Measurements from ENCODE around the gene GRID2IP.

GRID2IP gene

DNA sequence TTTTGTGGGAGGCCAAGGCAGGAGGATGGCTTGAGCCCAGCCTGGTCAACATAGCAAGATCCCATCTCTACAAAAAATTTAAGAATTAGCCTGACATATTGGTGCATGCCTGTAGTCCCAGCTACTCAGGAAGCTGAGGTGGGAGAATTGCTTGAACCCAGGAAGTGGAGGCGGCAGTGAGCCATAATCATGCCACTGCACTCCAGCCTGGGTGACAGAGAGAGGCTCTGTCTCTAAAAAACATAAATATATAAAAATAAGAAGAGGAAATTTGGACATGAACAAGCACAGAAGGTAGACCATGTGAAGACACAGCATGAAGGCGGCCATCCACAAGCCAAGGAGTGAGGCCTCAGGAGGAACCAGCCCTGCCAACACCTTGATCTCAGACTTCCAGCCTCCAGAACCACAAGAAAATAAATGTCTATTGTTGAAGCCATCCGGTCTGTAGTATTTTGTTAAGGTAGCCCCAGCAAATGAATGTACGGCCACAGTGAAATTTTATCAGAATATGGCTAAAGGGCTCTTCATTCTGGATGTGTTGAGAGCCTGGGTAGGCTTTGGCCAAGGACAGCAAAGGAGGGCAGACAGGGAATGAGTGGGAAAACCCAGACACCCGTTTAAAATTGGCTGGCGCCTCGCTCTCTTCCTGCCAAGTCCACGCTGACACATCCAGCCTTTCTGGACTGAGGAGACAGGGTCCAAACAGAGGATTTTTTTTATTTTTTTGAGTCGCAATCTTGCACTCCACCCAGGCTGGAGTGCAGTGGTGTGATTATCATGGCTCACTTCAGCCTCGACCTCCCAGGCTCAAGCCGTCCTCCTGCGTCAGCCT is 12.9 kb upstream of the GRID2IP start:
- DNase-seq (ENCODE audit: low read depth in 1 of 2, low spot score in 1 of 2) = no peak

- no peak for DNase-seq (ENCODE audit: low read depth in 1 of 2, low spot score in 1 of 2)
Measured at GRCh38 chr7:6562106-6562505, 10.8 kb upstream of the GRID2IP start.

DNA sequence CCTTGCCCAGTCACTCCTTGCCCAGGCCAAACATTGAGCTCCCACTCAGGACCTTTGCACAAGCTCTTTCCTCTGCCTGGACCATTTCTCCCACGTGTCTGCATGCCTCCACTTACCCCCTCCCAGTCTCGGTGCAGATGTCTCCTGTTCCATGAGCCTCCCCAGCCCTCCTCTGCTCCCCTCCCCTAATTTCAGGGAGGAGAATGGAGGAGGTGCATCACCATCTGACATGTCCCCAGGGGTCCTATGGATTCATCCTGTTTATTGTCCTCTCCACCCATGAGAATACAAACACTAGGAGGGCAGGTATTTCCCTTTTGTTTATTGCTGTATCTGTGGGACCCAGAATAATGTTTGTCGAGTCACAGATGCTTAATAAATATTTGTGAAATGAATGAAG is 8.6 kb upstream of the GRID2IP start:
- DNase-seq (ENCODE audit: low read depth in 1 of 2, low spot score in 1 of 2) = no peak

DNA sequence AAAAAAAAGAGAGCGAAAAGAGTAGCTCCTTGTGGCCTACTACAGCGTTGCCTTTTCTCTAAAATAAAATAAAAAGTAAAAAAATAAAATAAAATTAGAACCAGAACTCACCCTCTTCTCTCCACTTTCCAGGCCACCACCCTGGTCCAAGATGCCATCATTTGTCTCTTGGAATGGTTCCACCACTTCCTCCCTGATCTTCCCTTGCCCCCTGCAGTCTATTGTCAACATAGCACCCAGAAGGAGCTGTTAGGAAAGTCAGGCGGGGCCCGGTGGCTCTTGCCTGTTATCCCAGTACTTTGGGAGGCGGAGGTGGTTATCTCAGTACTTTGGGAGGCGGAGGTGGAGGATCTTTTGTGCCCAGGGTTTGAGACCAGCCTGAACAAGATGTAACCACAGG is 7.6 kb upstream of the GRID2IP start:
- no peak for DNase-seq (ENCODE audit: low read depth in 1 of 2, low spot score in 1 of 2)

DNA sequence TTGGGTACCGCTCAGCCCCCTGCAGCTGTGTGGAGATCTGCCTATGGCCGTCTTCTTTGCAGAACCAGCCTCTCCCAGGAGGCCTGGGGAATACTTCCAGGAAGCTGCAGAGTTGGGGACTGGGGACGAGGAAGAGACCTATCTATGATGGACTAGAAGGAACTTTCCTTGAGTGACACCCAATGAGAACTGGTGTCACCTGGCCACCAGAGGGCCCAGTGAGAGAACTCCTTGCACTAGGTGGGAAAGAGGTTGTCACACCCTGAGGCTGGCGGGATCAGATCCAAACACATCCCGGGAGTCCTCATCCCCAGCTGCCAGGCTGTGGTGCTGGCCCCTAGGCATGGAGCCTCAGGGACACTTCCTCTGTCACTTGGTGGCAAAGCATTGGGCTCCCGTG is 4.9 kb upstream of the GRID2IP start:
- DNase-seq (ENCODE audit: low read depth in 1 of 2, low spot score in 1 of 2) = no peak

DNA sequence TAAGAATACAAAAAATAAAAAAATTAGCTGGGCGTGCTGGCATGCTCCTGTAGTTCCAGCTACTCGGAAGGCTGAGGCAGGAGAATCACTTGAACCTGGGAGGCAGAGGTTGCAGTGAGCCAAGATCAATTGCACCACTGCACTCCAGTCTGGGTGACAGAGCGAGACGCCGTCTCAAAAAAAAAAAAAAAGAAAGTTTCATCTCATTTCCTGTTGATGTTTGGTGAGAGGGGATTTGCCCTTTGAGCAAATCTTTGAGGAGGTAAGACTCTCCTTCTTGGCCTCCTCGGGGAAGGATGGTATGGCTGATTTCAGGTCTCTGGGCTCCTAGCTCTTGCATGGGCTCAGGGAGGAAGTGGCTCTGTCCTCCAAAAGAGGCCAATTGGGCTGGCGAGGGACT is 3.6 kb upstream of the GRID2IP start:
- no peak for DNase-seq (ENCODE audit: low read depth in 1 of 2, low spot score in 1 of 2)

DNA sequence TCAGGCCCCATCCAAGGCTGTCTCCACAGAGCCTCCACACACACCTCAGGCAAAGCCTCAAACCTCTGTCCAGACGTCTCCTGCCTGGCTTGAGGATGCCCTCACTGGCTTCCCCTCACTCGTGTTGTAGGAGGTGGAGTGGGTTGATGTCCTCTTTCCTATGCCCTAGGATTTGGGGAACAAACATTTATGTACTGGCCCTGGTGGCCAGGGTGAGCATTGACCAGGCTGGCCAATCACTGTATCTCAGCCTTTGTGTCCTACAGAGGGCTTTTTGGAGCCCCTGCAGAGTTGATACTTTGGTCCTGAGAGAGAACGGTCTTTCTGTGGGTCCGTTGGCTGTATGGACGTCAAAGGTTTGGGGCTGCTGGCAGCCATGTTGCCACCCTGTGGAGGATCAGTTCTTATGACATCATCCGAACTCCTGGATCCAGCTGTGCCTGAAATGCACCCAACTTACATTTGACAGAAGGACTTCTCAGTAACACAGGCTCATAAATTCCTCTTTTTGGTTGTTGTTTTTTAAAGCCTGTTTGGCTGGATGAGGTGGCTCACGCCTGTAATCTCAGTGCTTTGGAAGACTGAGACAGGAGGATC is 2.3 kb upstream of the GRID2IP start:
- no peak for DNase-seq (ENCODE audit: low read depth in 1 of 2, low spot score in 1 of 2)

DNA sequence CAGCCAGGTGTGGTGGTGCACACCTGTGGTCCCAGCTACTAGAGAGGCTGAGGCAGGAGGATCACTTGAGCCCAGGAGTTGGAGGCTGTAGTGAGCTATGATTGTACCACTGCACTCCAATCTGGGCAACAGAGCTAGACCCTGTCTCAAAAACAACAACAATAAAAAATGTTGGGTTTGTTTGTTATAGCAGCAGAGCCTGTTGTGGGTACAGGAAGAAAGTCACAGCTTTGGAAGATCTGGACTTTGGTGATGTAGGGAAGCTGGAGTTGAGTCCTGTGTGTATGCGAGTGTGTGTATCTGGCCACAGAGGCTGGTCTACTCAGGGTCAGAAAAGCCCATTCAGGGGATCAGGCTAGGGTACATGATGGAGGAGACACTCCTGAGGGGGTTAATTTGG is 3.9 kb downstream of the GRID2IP start:
- no peak for DNase-seq (ENCODE audit: low read depth in 1 of 2, low spot score in 1 of 2)

DNA sequence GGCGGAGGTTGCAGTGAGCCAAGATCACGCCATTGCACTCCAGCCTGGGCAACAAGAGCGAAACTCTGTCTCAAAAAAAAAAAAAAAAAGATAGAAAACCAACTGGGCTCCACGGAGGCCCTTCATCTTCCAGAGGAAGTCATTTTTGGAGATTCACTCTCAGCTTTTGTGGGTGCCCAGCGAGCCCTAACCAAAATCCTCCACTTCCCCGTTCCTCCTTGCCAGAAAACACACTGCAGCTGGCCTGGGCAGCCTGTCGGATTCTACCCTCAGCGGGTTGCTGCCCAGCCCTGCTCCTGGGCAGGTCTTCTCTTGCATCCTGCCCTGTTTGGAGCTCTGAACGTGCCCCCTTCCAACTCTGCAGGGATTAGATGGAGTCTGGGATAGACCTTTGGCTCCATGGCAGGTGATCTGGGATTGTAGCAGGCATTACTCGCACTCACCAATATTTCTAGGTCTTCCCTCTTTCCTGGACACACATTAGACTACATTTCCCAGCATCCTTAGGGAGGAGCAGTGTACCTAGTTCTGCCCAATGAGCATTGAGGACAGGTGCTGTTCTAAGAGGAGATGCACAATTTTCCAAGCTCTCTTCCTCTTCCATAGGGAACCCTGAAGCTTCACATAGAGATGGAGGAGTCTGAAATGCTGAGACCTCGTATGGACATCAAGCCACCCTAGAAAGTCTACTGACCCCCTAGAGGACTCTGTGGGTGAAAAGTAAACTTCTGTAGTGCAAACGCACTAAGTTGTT is 4.6 kb downstream of the GRID2IP start:
- no peak for DNase-seq (ENCODE audit: low read depth in 1 of 2, low spot score in 1 of 2)

DNA sequence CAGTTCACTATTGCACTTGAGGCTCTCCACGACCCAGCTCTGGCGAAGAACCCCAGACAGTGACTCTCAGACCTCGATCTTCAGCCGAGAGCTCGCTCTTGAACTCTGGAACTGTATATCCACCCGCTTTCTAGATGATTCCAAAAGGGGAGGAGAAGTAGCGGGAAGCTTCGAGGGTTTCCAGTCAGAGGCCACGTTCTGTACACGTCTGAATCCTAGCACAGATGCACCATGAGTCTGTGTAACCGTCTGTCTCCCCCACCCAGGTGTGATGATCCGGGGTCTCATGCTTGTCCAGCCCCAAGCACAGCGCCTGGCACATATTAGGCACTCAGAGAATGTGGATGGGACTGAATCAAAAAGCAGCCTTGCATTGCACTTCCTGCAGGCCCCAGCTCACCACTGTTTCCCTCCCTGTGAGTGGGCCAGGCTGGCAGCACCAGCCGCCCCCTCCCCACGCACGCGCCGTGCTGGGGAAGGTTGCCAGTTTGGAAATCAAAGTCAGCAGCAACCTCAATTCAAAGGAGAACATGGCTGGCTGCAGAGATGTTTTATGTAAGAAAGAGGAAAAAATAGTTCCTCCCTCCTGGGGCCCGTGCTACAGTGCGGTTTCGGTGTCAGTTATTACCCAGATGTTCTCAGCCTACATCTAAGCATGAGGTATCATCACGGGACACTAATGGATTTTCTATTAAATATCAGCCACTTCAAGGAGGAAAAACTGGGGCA is 5.7 kb downstream of the GRID2IP start:
- no peak for DNase-seq (ENCODE audit: low read depth in 1 of 2, low spot score in 1 of 2)

- DNase-seq (ENCODE audit: low read depth in 1 of 2, low spot score in 1 of 2) = no peak
Measured at GRCh38 chr7:6542368-6542767, 8.9 kb downstream of the GRID2IP start.

DNA sequence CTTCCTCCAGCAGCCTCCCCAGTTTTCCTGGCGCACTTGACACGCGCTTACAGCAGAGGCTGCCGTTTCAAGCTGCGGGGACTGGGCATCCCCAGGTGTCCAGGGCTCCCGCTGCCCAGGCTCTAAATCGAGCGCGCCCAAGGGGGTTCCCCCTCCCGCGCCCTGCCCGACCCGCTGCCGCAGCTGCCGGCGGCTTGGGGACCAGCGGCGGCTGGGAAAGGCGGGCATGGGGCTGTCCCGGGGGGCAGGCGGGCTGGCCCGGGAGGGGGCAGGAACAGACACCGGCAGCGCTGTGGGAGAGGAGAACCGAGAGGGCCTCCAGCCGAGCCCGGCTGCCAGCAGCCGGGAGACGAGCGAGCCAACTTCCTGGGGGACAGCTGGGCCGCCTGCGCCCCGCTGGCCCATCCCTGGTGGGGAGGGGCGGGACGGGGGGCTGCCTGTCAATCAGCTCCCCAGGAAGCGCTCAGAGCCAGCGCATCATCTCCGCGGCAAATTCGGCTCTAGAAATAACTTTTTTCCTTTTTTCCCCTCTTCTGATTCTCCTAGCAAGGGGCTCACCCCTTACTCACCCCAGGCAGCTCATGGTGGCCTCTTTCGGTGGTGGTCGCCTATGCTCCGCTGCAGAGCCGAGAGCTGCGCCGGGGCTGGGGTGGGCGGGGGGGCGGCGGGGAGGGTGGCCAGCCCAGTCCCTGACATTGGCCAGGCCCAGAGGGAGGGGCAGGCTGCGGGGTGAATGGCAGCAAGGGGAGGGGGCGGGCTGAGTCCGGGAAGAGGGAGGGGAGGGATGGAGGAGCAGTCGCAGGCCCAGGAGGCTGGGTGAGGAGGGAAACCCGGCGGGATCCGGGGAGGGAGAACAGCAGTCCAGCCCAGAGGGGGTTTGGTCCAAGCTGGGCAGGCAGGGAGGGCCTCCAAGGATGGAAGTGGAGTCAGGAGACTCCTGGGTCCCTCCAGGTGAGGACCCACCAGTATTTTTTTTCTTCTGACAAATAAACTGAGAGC is 14.7 kb downstream of the GRID2IP start:
- DNase-seq (ENCODE audit: low read depth in 1 of 2, low spot score in 1 of 2) = no peak

DNA sequence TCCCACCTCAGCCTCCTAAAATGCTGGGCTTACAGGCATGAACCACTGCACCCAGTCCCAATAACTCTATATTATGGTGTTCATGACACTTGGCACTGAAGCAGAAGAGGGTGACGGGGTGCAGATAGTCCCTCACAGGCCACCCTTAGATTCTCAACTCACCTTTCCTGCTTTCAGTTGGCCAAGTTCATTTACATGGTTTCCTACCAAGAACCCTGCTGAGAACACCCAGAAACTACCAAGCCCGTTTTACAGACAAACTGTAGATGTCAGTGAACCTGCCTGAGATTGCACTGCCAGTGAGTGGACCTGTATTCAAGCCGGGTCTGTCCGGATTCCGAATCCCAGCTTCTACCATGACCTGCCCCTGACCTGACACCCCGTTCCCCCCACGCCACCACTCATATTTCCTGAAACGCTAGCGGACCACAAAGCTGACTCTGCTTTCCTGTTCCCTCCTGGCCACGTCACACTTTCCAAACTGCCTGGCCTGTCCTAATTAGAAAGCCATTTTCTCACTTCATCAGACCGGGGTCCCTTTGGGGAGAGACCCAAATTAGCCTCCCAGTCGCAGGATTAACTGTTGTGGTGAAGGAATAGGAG is 17.3 kb downstream of the GRID2IP start:
- DNase-seq (ENCODE audit: low read depth in 1 of 2, low spot score in 1 of 2) = no peak

DNA sequence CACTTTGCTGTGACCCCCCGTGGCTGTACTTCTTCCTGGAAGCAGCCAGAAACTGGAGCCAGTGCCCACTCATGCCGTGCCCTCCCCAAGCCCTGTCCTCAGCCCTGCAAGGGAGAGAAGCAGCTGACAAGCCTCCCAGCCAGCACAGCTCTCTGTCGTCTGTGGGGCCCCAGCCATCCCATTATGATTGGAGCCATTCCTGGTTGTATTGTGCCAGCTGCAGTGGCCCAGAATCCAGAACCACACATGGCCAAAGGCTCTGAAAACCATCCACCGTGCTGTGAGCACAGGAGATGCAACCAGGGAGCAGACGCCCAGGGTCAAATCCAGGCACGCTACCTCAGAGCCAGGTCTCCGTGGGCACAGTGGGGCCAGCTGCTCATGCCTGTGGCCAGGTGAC is 18.7 kb downstream of the GRID2IP start:
- no peak for DNase-seq (ENCODE audit: low read depth in 1 of 2, low spot score in 1 of 2)

DNA sequence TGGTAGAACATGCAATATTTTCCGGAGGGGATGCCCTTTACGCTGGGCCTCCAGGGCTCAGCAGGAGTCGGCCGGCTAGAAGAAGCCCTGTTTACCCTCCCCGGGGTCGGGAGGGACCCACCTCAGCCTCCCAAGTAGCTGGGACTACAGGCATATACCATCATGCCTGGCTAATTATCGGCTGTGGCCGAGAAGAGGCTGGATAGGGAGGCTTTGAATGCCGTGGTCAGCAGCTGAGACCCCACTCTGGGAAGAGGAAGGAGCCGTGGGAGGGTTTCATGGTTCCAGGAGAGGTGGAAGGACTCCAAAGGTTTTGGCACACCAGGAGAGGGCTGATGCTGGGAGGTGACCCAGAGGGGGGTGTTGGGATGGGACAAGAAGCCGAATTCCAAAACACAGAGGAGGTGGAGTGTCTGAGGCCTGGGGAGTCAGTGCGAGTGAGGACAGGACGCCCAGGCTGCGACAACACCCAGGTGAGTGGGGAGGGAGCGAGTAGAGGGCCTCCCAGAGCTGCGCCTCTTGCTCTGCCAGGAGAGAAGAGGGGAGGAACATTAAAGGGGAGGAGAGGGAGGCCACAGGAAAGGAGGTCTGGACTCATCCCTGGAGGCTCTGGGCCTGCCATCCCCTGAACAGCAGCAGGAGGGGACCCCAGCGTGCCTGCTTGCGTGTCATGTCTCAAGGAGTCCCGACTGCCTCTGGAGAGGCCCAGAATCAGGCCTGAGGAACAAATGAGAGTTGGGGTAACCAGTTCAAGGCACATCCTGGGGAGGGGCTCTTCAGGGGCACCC is 19.6 kb downstream of the GRID2IP start:
- no peak for DNase-seq (ENCODE audit: low read depth in 1 of 2, low spot score in 1 of 2)

- peak; percentile 25 to 39 for DNase-seq (ENCODE audit: low read depth in 1 of 2, low spot score in 1 of 2)
Measured at GRCh38 chr7:6530626-6531491, 20.4 kb downstream of the GRID2IP start.

GRCh38 chr7:6529643-6530042 is 21.6 kb downstream of the GRID2IP start:
- no peak for DNase-seq (ENCODE audit: low read depth in 1 of 2, low spot score in 1 of 2)
